Measurements from ENCODE around the gene MYADM. TPM values are rescaled to one million over a fixed set of nuclear protein-coding genes. Genes with fewer than 3 reads are reported as not detected.

MYADM gene
- total and polyA plus RNA-seq, 2 donors (not counting 1 experiment from before 2014, with no cell fraction given) = 18.5 to 172 TPM

DNA sequence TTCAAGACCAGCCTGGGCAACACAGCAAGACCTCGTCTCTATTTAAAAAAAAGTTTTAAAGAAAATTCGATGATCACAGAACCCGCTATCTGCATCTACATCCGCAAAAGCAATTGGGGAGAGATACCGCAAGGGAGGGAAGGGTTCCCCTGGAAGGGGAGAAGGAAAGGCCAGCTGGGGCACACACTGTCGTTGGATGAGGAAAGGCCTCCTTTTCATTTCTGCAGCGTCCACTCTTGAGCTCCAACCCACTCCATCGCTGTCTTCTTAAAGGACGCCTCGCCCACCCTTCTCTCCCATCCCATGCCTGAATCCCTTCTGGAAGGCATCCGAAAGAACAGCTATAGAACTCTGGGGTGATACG lies 11.1 kb downstream of the MYADM start:
- ATAC-seq (ENCODE audit: low read depth) (no peak), DNase-seq (no peak)
- peak overlapping the region; percentile 34 to 65 (median 49) for H3K4me3 ChIP-seq (ENCODE audit: control extremely low read depth in 1 of 5, extremely low read depth in 1 of 5, insufficient read depth in 1 of 5, low read depth in 2 of 5, low read length in 4 of 5)
- TF ChIP-seq EZH2 (IDR thresholded peaks at IDR 0.05; ENCODE audit: borderline replicate concordance, insufficient read depth, low read depth, low read length, poor library complexity, severe bottlenecking) = no peak
- no peak for TF ChIP-seq CTCF (IDR thresholded peaks at IDR 0.05)
- peaks cover 34% of the 10 kb centered on the region for H4K20me1 ChIP-seq (ENCODE audit: control insufficient read depth, insufficient read depth, low read length, poor library complexity, severe bottlenecking)
- Mint-ChIP-seq H3K4me1 (peaks cover 42% of the 10 kb centered on the region), H3K27ac (no peak overlapping the region), H3K4me3 (no peak overlapping the region), H3K9me3 (ENCODE audit: insufficient read depth) (no peaks in the 10 kb centered on the region), H3K27me3 (peaks cover 11% of the 10 kb centered on the region)
- H3K9me3 ChIP-seq (ENCODE audit: control extremely low read depth in 1 of 3, control insufficient read depth in 2 of 3, insufficient read depth in 1 of 3, low read length in 2 of 3) = peaks cover 0 to 21% (median 0%) of the 10 kb centered on the region in 3 donors
- intact Hi-C loops (cut with micrococcal nuclease) = loop anchor here (1.0 kb wide), 1 partner anchor 11 kb away; the partner anchor contains the start of gene MYADM
- H3K27ac ChIP-seq (ENCODE audit: low read length in 2 of 2) = no peak overlapping the region
- peak overlapping the region; percentile 90 for H3K4me2 ChIP-seq (replicated peaks; ENCODE audit: low read depth, low read length, poor library complexity, severe bottlenecking)
- 35% methylated on average over 3 of the region's 12 CpGs for WGBS (ENCODE audit: insufficient coverage)
- ChIA-PET CTCF (interaction anchor here (0.6 kb wide), 1 partner anchor 1598 kb away, joined by 3 read pairs; no protein-coding TSS in a partner anchor), POLR2A (no interaction called here)
- peaks cover 0 to 48% (median 38%) of the 10 kb centered on the region in 4 experiments for H3K27me3 ChIP-seq (replicated peaks in 1 of 4; ENCODE audit: control extremely low read depth in 1 of 4, control insufficient read depth in 3 of 4, insufficient read depth in 4 of 4, low read length in 3 of 4)
- H2AFZ ChIP-seq (ENCODE audit: insufficient read depth, low read depth, low read length, poor library complexity, severe bottlenecking) = peak overlapping the region; percentile 36
- H3K9ac ChIP-seq (ENCODE audit: low read length) = peak overlapping the region; percentile 57
- H3K79me2 ChIP-seq (ENCODE audit: control insufficient read depth, insufficient read depth, low read length) = peaks cover 33% of the 10 kb centered on the region
- peaks cover 67 to 73% of the 10 kb centered on the region in 2 donors for H3K4me1 ChIP-seq (ENCODE audit: control insufficient read depth in 2 of 2, insufficient read depth in 2 of 2, low read length in 2 of 2)
- H3K36me3 ChIP-seq (replicated peaks in 1 of 2; ENCODE audit: control extremely low read depth in 1 of 2, control insufficient read depth in 1 of 2, extremely low read depth in 1 of 2, insufficient read depth in 2 of 2, low read length in 1 of 2) = peaks cover 2 to 19% of the 10 kb centered on the region in 2 experiments

All from B cell (primary cell).